Lower lobe of right lung (tissue), 2 donors: ENCODE measurements around the gene ZBTB46. TPM values are rescaled to one million over a fixed set of nuclear protein-coding genes. Genes with fewer than 3 reads are reported as not detected.

Experiments
- ATAC-seq, 2 donors: fragments of 200-7000 bp; cut with Tn5 transposase; one replicate each; pipeline ENCODE4 v1.9.1; 2020 to 2022; ENCODE audit warnings: mild to moderate bottlenecking in 2 of 2, moderate library complexity in 2 of 2
- DNase-seq: peaks from one replicate; pipeline ENCODE4 v3.0.0-alpha.2; 2020
- H3K27ac ChIP-seq: fragments of 200-600 bp; one replicate; pipeline ENCODE4 v1.8.0; 2022
- H3K27me3 ChIP-seq: fragments of 200-600 bp; one replicate; pipeline ENCODE4 v1.8.0; 2022; ENCODE audit warnings: low read depth
- H3K36me3 ChIP-seq: fragments of 200-600 bp; one replicate; pipeline ENCODE4 v1.8.0; 2022; ENCODE audit warnings: mild to moderate bottlenecking
- H3K4me1 ChIP-seq: fragments of 200-600 bp; one replicate; pipeline ENCODE4 v1.8.0; 2022
- H3K4me3 ChIP-seq: fragments of 200-600 bp; one replicate; pipeline ENCODE4 v1.8.0; 2022; ENCODE audit warnings: mild to moderate bottlenecking
- H3K9me3 ChIP-seq: fragments of 200-600 bp; one replicate; pipeline ENCODE4 v1.8.0; 2022
- CTCF ChIP-seq: fragments of 200-600 bp; IDR thresholded peaks from one replicate; pipeline ENCODE4 v1.8.0; 2022; ENCODE audit warnings: antibody characterized with exemption, mild to moderate bottlenecking
- intact Hi-C: fragments of 100-400 bp; cut with DNase I; formaldehyde crosslinking; loops from one replicate; pipeline ENCODE4 v1.11.0; 2022
- total RNA-seq: library from RNA; stranded (reverse); fragmentation: NEBNext Ultra II Directional; extraction: Animal tissue kit (Norgen Biotek cat#: 25700); gene quantifications from one replicate; pipeline ENCODE4 v1.2.1, GENCODE V29; 2021
- donor health status: DM: no; HTN: yes; CAD: no; lungs with severe emphysema.

The ZBTB46 gene
- total RNA-seq, 1 donor from 2014 or later, result 9.9 TPM

- intact Hi-C loops, result no loop called here
- no peak for TF ChIP-seq CTCF
Measured at GRCh38 chr20:63836458-63837344, 5.6 kb upstream of the ZBTB46 start.

GRCh38 chr20:63835021-63835858 lies 4.2 kb upstream of the ZBTB46 start:
- Histone ChIP-seq H3K27me3 (no peaks in the 10 kb centered on the region), H3K4me1 (peaks cover 31% of the 10 kb centered on the region), H3K36me3 (no peaks in the 10 kb centered on the region), H3K9me3 (no peaks in the 10 kb centered on the region), H3K27ac (peak overlapping the region; percentile 46), H3K4me3 (no peak overlapping the region)
- DNase-seq (peak; percentile 87), ATAC-seq (peak; percentile 84 to 86)
- intact Hi-C loops, result no loop called here
- no peak for TF ChIP-seq CTCF

More at GRCh38 chr20:63836458-63837344, 5.6 kb upstream of the ZBTB46 start:
- Histone ChIP-seq H3K4me3 (no peak overlapping the region), H3K36me3 (no peaks in the 10 kb centered on the region), H3K4me1 (peaks cover 30% of the 10 kb centered on the region), H3K27me3 (no peaks in the 10 kb centered on the region), H3K9me3 (no peaks in the 10 kb centered on the region), H3K27ac (no peak overlapping the region)
- ATAC-seq, result no peak
- DNase-seq, result no peak

GRCh38 chr20:63834491-63834880 lies 3.4 kb upstream of the ZBTB46 start:
- H3K36me3 ChIP-seq, result no peaks in the 10 kb centered on the region
- H3K27ac ChIP-seq, result peak overlapping the region; percentile 27
- intact Hi-C loops, result no loop called here
- no peak for DNase-seq
- no peaks in the 10 kb centered on the region for H3K9me3 ChIP-seq
- H3K27me3 ChIP-seq, result no peaks in the 10 kb centered on the region
- no peak for ATAC-seq
- no peak overlapping the region for H3K4me3 ChIP-seq
- peaks cover 35% of the 10 kb centered on the region for H3K4me1 ChIP-seq
- TF ChIP-seq CTCF, result no peak

- Histone ChIP-seq H3K27me3 (no peaks in the 10 kb centered on the region), H3K36me3 (no peaks in the 10 kb centered on the region), H3K4me3 (no peak overlapping the region), H3K4me1 (peaks cover 40% of the 10 kb centered on the region), H3K9me3 (no peaks in the 10 kb centered on the region), H3K27ac (peak overlapping the region; percentile 27)
- no peak for TF ChIP-seq CTCF
- DNase-seq (no peak), ATAC-seq (no peak)
- intact Hi-C loops, result no loop called here
Measured at GRCh38 chr20:63833776-63834490, 2.9 kb upstream of the ZBTB46 start.

- Histone ChIP-seq H3K27me3 (peaks cover 4% of the 10 kb centered on the region), H3K36me3 (no peaks in the 10 kb centered on the region), H3K4me3 (peak overlapping the region; percentile 61), H3K4me1 (peaks cover 45% of the 10 kb centered on the region), H3K9me3 (no peaks in the 10 kb centered on the region), H3K27ac (peak overlapping the region; percentile 77)
- TF ChIP-seq CTCF, result peak; percentile 8
- intact Hi-C loops, result no loop called here
- ATAC-seq, result peak; percentile 49 to 62
- no peak for DNase-seq
Measured at GRCh38 chr20:63831993-63832686, 1.1 kb upstream of the ZBTB46 start.
